GM21423 (cell line): ENCODE data around the gene LXN.

Experiments used
- ATAC-seq: cut with Tn5 transposase; IDR thresholded peaks from one replicate; pipeline ENCODE4 v1.9.1; 2021; ENCODE audit warnings: mild to moderate bottlenecking, moderate library complexity; ENCODE audit not compliant: unreplicated experiment

Gene LXN

DNA sequence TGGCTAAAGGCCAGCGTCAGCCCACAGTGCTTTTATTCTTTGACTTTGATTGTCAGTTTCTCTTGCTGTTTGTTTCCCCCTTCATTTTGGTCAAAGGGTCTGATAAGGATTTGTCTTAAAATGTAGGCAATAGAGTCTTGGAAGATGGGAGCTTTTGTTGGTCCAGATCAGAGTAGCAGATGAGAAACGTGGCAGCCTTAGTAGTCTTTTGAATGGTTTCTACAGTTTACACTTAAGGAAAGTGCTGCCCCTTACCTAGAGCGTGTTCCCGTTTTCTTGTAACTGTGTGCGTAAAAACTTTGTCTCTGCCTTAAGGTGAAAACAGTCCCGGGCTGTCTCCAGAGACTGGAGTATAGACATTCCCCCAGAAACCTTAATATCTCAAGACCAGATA, 630 bp downstream of the LXN start:
- no peak for ATAC-seq

DNA sequence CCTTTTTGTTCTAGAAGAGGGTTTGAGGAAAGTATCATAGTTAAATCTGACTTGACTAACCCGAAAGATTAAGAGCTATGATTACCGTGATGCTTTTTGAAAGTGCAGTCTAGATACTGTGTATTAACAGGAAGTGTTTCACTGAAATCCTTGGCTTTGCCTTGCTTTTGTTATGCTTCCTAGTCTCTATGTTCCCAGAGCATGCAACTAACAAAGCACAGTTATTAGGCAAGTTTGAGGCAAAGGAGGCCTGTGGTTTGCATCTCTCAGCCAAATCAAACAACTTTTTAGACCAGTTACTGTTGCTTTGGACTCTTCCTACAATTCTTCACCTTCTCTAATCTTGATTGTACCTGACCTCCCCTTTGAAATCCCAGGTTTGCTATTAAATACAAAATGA, 3.9 kb downstream of the LXN start:
- no peak for ATAC-seq

DNA sequence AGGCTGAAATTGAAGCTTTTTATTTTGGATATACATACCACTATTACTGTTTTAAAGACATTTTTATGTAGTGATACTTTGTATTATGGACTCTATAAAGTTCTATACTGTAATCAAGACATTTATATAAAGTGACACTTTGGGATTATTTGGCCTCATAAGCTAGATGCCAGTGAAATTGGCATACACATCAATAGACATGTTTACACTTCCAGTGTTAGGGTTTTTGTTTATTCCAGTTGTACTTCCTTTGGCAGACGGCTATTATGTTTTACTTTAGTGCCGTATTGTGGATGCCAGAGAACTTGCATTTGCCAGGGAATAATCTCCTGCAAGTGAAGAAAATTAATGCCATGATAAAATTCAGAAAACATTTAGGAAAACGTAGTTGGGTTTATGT, 6.0 kb downstream of the LXN start:
- no peak for ATAC-seq

DNA sequence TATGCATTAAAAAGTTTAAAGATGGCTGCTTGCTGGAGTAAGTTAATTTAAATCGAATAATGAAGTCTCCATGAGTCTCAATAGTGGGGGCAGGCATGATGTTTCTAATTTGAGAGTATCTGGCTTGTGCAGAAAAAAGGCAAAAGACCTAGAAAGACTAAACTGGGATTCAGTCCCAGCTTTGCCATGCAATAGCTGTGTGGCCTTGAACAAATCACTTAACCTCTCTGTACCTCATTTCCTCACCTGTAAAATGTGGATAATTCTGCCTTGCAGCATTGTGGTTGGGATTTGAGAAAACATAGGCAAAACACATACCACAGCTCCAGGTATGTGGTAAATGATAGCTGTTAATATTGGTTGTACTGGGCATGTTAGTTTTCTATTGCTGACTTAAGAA, 8.6 kb downstream of the LXN start:
- ATAC-seq = no peak

DNA sequence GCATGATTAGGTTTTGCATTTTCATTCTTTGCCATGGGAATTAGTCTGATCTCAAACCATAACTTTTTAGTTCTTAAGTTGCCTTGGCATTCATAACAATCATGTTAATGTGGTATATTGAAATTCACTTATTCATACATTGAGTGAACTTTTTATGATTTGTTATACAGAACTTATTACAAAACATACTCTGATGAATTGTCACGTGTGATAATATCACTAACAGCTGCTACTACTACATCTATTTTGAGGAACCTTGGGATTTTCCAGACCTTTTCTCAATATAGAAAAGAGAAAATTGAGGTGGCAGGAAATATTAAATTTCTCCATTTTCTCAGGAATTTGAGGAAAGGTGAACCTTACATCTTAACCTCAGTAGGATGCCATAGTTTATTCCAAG, 9.2 kb downstream of the LXN start:
- no peak for ATAC-seq

DNA sequence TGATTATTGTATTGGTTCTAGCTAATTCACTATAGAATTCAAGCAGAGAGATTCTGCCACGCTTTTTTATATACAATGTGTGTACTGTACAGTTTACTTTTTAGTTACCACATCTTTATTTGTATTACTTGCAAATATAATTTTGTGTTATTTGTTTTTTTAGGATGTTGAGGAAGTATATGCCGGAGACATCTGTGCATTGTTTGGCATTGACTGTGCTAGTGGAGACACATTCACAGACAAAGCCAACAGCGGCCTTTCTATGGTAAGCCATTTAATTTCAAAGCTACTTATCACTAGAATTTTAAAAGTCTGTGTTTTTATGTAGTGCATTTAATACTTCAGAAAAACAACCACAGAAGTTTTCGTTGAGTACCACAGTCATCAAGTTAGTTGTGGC, 11.7 kb downstream of the LXN start:
- ATAC-seq = no peak

DNA sequence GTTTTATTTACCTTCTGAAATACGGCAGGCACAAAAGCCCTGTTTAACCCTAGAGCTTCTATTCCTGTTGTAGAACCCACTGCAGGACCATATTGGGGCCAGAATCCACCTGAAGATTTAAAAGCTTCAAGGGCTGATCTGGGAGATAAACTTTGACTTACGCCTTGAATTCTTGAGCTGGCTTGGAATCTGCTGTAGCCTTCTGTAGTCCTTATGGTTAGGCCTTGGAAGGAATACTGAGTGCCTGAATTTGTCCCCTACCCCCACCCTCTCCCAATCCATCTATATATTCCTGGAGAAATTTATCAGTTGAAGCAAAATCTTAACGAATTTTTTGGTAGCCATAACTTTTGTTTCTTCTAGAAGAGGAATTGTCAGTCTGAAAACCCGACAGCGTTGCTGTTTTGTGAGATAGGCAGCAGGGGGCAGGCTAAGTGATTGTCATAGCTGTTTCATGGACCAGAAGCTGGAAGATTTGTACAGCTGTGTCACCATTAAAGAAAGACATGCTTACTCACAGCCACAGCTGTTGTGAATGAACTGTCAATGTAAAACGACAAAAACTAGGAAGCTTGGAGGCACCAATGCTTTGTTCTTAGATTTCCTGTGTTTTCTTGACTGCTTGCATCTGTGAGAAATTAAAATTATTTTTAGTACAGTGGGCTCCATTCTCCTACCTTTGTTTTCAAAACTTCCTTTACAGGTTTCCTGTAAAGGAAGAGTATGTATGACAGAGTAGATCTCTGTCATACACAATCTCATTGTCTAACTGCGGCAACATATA, 12.8 kb downstream of the LXN start:
- peak; percentile 91 for ATAC-seq

DNA sequence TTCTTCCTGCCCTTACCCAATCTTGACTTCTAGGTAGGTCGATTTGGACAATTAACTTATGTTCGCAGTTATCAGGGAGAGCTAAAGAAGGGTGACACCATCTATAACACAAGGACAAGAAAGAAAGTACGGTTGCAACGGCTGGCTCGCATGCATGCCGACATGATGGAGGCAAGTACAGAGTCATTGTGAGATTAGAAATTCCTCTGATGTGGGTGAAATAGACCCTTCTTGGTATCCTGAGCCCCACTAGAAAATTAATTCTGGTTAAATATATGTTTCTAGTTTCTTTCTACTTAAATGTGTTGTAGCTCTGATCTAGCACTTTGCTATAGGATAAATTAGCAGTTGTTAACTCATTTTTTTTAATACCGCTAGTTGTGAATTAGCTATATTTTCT, 13.6 kb downstream of the LXN start:
- ATAC-seq = no peak

DNA sequence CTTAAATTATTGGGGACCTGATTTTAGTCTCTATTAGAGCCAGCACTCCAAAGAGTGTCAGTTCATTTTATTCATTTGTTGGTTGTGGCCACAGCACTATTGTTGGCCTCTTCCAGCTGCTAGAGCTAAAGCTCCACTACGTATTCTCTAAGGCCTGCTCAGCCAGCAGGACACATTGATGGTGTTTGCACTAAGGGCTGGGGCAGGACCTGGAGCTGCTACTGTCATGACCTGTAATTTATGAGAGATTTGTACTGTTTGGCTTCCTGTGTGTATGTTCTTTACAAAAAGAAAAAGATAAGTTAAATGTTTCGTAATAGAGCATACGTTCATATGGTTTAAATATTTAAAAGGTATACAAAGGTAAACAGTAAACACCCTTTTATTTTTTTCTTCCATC, 20.0 kb downstream of the LXN start:
- no peak for ATAC-seq

DNA sequence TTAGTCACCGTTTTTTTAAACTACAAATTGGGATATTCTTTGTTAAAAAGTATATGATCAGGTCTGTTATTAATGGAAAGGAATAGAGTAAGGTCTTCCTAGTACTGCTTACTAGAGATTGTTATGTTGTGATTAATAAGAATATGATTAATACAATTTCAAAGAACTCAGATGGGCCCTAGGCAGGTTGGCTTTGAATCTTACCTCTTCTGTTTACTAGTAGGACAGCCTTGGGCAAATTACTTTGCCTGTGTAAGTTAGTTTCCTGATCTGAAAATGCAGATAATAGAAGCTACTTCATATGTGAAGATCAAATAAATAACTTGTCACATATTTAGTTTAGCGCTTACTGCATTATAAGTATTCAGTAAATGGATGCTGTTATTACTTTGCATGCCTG, 21.3 kb downstream of the LXN start:
- ATAC-seq = no peak

DNA sequence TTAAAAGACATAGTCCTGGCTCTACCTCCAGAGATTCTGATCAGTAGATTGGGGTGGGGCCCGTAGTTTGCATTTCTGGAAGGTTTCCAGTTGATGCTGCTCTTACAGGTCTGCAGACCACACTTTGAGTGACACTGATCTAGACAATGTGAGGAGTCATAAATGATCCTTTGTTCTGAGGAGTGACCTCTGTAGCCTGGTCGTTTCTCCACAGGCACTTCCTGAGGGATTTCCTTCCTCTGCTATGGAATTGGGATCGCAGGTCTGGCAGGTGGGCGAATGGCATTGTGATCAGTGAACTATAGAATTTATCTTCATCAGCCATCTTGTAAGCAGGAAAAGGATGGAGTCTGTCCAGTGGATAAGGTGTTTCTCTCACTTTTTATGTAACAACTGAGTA, 22.7 kb downstream of the LXN start:
- no peak for ATAC-seq

DNA sequence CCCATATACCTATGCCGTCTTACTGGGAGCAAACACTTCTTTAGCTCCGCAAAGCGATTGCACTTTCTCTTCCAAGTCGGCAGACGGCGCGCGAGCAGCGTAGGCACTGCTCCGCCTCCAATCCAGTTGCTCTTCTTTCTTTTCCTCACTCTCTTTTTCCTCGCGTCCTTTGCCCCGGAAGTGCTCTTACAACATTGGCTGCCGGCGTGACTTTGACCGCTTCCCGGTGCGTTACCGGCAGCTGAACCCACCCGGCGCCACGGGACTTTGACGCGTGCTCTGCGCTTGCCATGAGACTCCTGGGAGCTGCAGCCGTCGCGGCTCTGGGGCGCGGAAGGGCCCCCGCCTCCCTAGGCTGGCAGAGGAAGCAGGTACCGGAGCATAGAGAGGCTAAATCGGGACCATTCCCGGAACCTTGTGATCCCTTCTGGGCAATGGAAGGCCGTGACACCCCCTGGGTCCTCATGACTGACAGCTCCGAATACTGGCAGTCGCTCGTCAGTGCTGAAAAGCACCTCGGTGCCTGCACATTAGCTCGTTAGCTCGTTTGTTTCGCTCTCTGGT, 28.0 kb downstream of the LXN start, which contains the start of gene GFM1:
Gene GFM1 (plus strand): TSS at position 183 of the 564 bp plus-strand sequence. CDS start 108 bp downstream, at position 291.
- ATAC-seq = peak; percentile 99

DNA sequence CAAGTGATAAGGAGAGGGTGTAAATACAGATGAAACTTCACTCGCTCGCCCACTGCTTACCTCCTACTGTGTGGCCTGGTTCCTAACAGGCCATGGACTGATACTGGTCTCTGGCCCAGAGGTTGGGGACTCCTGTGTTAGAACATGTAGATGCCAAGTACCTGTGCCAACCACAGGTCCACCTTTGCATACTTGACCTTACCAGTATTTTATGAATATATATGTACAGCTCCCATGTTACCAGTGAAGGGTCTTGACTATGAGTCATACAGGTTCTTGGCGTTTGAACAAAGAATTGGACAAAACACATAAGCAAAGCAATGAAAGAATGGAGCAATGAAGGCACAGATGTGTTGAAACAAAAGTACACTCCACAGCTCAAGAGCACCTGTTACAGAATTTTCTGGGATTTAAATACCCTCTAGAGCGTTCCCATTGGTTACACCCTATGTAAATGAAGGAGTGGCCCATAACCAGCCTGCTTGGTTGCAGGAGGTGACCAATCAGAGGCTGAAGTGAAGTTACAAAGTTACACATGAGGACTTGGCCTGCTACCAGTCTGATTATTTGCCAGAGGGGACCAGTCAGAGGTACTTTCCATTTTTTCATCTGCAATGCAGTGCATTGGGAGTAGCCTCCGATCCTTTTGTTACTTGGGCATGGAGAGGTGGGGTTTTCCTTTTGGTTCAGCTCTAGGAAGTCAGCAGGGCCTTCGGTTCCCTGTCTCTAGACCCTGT, 29.8 kb downstream of the LXN start:
- no peak for ATAC-seq

DNA sequence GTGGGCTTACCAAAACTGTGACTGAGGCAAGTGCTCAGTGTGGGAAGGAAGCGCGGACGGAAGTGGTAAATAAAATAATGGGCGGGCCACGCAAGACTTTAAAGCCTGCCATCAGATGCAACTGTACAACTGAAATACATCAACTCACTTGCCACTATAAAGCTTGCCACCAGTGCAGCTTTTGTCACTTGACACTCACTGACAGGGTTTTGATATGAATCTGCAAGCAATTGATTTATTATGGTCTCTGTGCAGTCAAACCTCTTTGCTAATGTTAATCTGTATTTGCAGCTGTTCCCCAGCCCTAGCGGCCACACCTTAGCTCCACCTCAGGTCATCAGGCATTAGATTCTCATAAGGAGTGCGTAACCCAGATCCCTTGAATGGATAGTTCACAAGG, 30.4 kb downstream of the LXN start:
- ATAC-seq = no peak

DNA sequence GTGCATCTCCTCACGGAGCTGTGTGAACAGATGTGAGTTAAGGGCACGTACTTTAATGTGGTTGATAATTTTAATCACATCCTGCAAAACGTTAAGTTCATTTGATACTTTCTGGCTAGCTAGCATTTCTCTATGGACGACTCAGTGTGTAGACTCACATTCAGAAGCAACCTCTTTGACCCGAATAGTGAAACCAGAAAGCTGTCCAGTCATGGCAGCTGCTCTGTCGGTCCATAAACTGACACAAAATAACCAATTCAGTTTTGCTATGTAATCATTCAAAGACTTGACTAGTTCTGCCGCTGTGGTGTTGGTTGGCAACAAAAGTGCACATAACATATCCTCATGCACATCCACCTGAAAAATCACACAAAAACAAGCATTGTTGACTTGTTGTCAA, 31.8 kb downstream of the LXN start:
- no peak for ATAC-seq

DNA sequence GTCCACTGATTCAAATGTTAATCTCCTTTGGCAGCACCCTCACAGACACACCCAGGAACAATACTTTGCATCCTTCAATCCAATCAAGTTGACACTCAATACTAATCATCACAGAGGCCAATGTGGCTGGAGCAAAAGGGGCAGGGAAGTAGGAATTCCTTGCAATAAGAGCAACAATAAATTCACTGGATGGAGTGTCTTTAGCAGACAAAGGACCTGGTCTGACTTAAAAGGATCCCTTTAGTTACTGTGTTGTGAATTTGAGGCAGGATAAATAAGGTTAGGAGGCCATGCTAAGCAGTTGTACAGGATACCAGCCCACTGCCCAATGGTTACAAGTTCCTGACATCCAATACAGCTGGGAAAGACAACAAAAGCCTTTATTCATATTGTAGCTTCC, 40.5 kb downstream of the LXN start:
- no peak for ATAC-seq

DNA sequence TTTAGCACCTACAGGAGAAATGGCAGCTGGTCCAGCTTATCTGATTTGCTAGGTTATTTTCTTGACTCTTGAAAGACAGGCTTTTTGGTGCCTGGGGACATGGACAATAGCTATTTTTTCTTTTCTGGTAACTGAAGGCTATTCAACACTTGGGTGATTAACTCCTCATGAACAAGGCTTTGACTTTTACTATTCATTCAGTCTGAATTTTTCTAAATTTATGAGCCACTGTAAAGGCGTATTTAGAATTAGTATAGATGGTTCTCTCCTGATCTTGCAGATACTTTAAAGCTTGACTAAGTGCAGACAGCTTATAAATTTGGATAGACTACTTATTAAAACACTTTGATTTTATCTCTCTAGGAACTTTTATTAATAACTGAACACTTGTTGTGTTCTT, 46.6 kb downstream of the LXN start:
- ATAC-seq = no peak

DNA sequence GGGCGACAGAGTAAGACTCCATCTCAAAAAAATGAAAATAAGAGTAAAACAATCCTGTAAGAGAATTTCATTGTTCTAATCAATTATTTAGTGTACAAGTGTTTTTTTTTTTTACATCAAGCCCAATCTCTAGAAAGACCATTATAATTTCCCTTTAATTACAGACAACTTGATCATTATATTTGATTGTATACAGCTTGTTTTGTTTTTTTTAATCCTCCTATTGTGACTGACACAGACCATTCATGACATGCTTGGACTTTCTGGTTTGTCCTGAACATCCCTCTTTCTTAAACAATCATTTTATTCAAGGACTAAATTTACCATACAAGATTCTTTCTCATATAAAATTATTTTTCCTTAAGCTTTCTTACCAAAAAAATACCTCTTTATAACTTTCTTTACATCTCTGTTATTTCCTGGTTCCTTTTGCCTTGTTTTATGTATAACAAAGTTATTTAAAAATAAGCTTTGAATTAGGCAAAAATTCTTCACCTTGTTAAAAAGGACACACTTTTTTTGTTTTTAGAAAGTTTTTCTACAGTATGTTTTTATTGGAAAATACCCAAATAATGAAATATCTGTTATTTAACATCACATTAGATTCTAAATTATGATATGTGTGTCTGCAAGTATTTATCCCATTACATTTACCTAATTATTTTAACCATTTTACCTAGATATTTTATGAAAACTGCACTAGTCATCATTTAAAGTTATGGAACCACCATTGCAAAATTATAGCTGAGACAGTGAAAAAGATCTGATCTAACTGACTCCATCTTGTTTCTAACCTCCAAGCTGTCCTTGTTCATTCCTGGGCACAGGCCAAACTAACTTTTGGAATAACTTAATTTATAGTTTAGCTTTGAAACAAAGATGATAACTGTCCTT, 54.2 kb downstream of the LXN start:
- ATAC-seq = no peak
